Naive thymus-derived CD8-positive, alpha-beta T cell (primary cell): ENCODE data around the gene MAGEA11. TPM values are rescaled to one million over a fixed set of nuclear protein-coding genes. Genes with fewer than 3 reads are reported as not detected.
"Not testable (repeated sequence)": the region's sequence is repeated elsewhere in the genome, so short reads cannot be mapped to it uniquely, and the experiment has no call there.

Experiments used
- ATAC-seq, 2 donors: fragments of 150-1000 bp; cut with Tn5 transposase in 1 of 2; sonication (Bioruptor Pico), chemical (Tn5 transposase) in 1 of 2; 1 replicate in 1 of 2; 2 replicates in 1 of 2; pipeline ENCODE4 v1.10.0; 2021; ENCODE audit warnings: mild to moderate bottlenecking in 2 of 2, moderate library complexity in 2 of 2
- POLR2A ChIA-PET: fragments of 350-600 bp; sonication (Branson Sonifier 250); formaldehyde crosslinking; loops from one replicate; lab custom pipeline; 2021; ENCODE audit warnings: antibody characterized with exemption; lab: Charles Lee
- DNase-seq, 10 donors: peaks; one replicate each; pipeline versions ENCODE4 v3.0.0 to v3.0.0-alpha.2; 2020 to 2022
- H3K27ac Mint-ChIP-seq, 10 donors: one replicate each; pipeline ENCODE4 v1.8.0; 2020 to 2022; ENCODE audit warnings: mild to moderate bottlenecking in 10 of 10, mixed read lengths in 10 of 10, moderate library complexity in 4 of 10, inconsistent platforms in 1 of 10
- H3K27me3 Mint-ChIP-seq, 5 donors: one replicate each; pipeline ENCODE4 v1.8.0; 2021 to 2022; ENCODE audit warnings: mixed read lengths in 5 of 5
- H3K36me3 Mint-ChIP-seq, 3 donors: one replicate each; pipeline ENCODE4 v1.8.0; 2020 to 2022; ENCODE audit warnings: mixed read lengths in 3 of 3, mild to moderate bottlenecking in 2 of 3, inconsistent platforms in 1 of 3
- H3K4me1 Mint-ChIP-seq, 4 donors: one replicate each; pipeline ENCODE4 v1.8.0; 2021 to 2022; ENCODE audit warnings: mixed read lengths in 4 of 4
- H3K4me3 Mint-ChIP-seq, 10 donors: one replicate each; pipeline ENCODE4 v1.8.0; 2020 to 2022; ENCODE audit warnings: mild to moderate bottlenecking in 10 of 10, mixed read lengths in 10 of 10, moderate library complexity in 6 of 10, inconsistent platforms in 1 of 10
- H3K9me3 Mint-ChIP-seq, 9 donors: one replicate each; pipeline ENCODE4 v1.8.0; 2020 to 2022; ENCODE audit warnings: mixed read lengths in 9 of 9, mild to moderate bottlenecking in 3 of 9, inconsistent platforms in 1 of 9, moderate library complexity in 1 of 9
- polyA plus RNA-seq, 3 donors: library from polyadenylated mRNA; unstranded; fragments of 300-500 nt; fragmentation: Illumina TruSeq; gene quantifications; one replicate each; pipeline ENCODE4 v1.2.3, GENCODE V29; 2021
- total RNA-seq, 8 experiments: library from RNA in 2 of 8; stranded (reverse) in 2 of 8; gene quantifications; one replicate each; pipeline ENCODE4 v1.2.3 and lab custom pipeline; 2021 to 2026

The MAGEA11 gene
- total and polyA plus RNA-seq, 5 experiments from 2014 or later: not detected

DNA sequence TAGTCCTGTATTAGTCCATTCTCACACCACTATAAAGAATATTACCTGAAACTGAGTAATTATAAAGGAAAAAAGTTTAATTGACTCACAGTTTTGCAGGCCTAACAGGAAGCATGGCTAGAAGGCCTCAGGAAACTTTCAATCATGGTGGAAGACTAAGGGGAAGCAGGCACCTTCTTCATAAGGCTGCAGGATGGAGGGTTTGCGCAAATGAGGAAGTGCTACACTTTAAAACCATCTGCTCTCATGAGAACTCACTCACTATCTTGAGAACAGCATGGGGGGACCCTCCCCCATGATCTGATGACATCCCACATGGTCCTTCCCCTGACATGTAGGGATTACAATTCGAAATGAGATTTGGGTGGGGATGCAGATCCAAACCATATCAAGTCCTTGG is 12.1 kb upstream of the MAGEA11 start:
- no peaks in the 10 kb centered on the region for H3K4me1 Mint-ChIP-seq
- POLR2A ChIA-PET: no interaction called here

GRCh38 chrX:149704664-149705063 is 7.2 kb upstream of the MAGEA11 start:
- Mint-ChIP-seq H3K36me3 (no peaks in the 10 kb centered on the region), H3K4me3 (no peak overlapping the region), H3K27ac (no peak overlapping the region), H3K4me1 (no peaks in the 10 kb centered on the region), H3K9me3 (peaks cover 0 to 7% (median 0%) of the 10 kb centered on the region in 9 donors), H3K27me3 (peaks cover 0 to 8% (median 0%) of the 10 kb centered on the region in 5 donors)
- ATAC-seq (no peak), DNase-seq (no peak)
- POLR2A ChIA-PET: no interaction called here

More for the DNA sequence above, 12.1 kb upstream of the MAGEA11 start:
- Mint-ChIP-seq H3K36me3 (peaks cover 0 to 3% (median 0%) of the 10 kb centered on the region in 3 donors), H3K4me3 (no peak overlapping the region), H3K9me3 (peaks cover 0 to 7% (median 0%) of the 10 kb centered on the region in 9 donors), H3K27ac (no peak overlapping the region), H3K27me3 (peaks cover 0 to 20% (median 1%) of the 10 kb centered on the region in 5 donors)
- ATAC-seq (no peak), DNase-seq (no peak)

DNA sequence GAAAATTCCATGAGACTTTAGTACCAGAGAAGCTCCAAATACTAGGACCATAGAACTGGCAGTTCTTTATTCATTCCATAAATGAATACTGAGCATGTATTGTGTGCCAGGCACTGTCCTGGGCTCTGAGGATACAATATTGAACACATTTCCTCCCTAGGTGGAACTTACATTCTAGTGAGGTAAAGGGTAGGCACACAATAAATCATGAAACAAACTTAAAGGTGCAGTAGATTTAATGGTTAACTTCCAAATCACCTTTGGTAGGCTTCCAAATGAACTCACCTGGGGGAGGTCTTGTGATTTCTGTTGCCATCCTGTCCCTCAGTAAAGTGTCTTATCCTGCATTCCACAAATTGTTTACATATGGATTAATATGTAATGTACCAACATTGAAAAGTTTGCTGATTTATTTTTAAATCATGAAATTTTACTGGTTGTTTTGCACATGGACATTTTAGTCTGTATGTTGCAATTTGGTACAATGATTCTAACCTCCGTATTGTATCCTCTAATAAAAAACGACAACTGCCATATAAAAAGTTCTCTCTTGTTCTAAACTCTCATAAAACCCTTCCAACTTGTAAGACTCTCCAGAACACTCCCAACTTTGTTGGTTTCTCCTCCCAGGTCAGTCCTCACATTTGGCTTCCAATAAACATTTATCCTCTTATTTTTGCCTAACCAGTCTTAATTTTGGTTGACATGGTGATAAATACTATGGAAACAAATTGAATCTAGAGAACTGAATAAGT is 4.5 kb upstream of the MAGEA11 start:
- no peak for ATAC-seq
- no peaks in the 10 kb centered on the region for H3K4me1 Mint-ChIP-seq
- DNase-seq: no peak
- peaks cover 0 to 3% (median 0%) of the 10 kb centered on the region in 9 donors for H3K9me3 Mint-ChIP-seq
- H3K36me3 Mint-ChIP-seq: no peaks in the 10 kb centered on the region
- H3K27ac Mint-ChIP-seq: no peak overlapping the region
- POLR2A ChIA-PET: no interaction called here
- H3K27me3 Mint-ChIP-seq: peaks cover 0 to 8% (median 0%) of the 10 kb centered on the region in 5 donors
- H3K4me3 Mint-ChIP-seq: no peak overlapping the region

DNA sequence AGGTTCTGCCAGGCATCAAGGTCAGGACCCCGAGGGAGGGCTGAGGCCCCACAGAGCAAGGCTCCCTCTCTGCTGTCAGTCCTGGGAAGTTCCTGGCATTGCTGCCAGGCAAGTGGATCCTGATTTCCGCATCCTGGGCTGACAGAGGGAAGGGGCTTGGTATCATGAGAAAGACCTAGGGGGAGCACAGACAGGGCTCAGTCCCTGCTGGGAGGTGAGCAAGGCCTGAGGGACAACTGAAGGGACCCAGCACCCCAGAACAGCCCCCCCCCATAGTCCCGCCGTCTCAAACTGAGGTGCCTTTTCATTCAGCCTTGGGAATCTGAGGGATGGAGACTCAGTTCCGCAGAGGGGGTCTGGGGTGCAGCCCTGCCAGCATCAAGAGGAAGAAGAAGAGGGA is 971 bp downstream of the MAGEA11 start:
- no peak overlapping the region for H3K4me3 Mint-ChIP-seq
- DNase-seq (no peak), ATAC-seq (no peak)
- no peaks in the 10 kb centered on the region for H3K4me1 Mint-ChIP-seq
- H3K9me3 Mint-ChIP-seq: no peaks in the 10 kb centered on the region
- H3K27ac Mint-ChIP-seq: no peak overlapping the region
- no peaks in the 10 kb centered on the region for H3K36me3 Mint-ChIP-seq
- POLR2A ChIA-PET: no interaction called here
- no peaks in the 10 kb centered on the region for H3K27me3 Mint-ChIP-seq

- Mint-ChIP-seq H3K27ac (no peak overlapping the region), H3K4me3 (no peak overlapping the region), H3K4me1 (no peaks in the 10 kb centered on the region)
Observed at GRCh38 chrX:149713279-149714050, 1.6 kb downstream of the MAGEA11 start.

GRCh38 chrX:149715468-149715867 is 3.6 kb downstream of the MAGEA11 start:
- no peaks in the 10 kb centered on the region for H3K36me3 Mint-ChIP-seq
- ATAC-seq (no peak), DNase-seq (no peak)
- H3K4me1 Mint-ChIP-seq: no peaks in the 10 kb centered on the region
- no peak overlapping the region for H3K4me3 Mint-ChIP-seq
- no peak overlapping the region for H3K27ac Mint-ChIP-seq
- POLR2A ChIA-PET: no interaction called here
- H3K9me3 Mint-ChIP-seq: no peaks in the 10 kb centered on the region
- H3K27me3 Mint-ChIP-seq: no peaks in the 10 kb centered on the region

More at GRCh38 chrX:149713279-149714050, 1.6 kb downstream of the MAGEA11 start:
- POLR2A ChIA-PET: no interaction called here
- no peak for ATAC-seq
- no peak for DNase-seq
- no peaks in the 10 kb centered on the region for H3K9me3 Mint-ChIP-seq
- H3K36me3 Mint-ChIP-seq: no peaks in the 10 kb centered on the region
- no peaks in the 10 kb centered on the region for H3K27me3 Mint-ChIP-seq

- DNase-seq: no peak
- POLR2A ChIA-PET: no interaction called here
- no peaks in the 10 kb centered on the region for H3K27me3 Mint-ChIP-seq
- no peaks in the 10 kb centered on the region for H3K36me3 Mint-ChIP-seq
- no peaks in the 10 kb centered on the region for H3K4me1 Mint-ChIP-seq
- no peak overlapping the region for H3K4me3 Mint-ChIP-seq
- no peak overlapping the region for H3K27ac Mint-ChIP-seq
- no peaks in the 10 kb centered on the region for H3K9me3 Mint-ChIP-seq
- no peak for ATAC-seq
Observed at GRCh38 chrX:149716632-149717031, 4.8 kb downstream of the MAGEA11 start.

DNA sequence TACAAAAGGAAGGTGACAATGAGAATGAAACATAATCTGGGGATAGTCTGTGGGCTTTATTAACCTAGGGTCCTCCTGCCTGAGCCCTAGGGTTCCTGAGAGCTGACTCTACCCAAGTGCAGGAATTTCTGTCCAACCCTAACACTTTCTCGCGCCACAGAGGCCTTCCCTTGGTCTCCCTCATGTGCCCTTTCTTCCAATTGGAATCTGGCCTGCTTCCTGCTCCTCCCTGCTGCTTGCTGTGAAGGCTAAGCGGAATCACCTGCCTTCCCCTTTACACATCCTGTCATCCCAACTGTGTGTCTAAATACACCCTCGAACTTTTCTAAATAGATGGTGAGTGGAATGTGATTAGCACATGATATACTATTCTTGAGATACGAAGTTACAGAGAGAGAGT is 5.9 kb downstream of the MAGEA11 start:
- DNase-seq (no peak), ATAC-seq (no peak)
- Mint-ChIP-seq H3K4me1 (no peaks in the 10 kb centered on the region), H3K27me3 (no peaks in the 10 kb centered on the region), H3K27ac (no peak overlapping the region), H3K4me3 (no peak overlapping the region), H3K9me3 (no peaks in the 10 kb centered on the region), H3K36me3 (no peaks in the 10 kb centered on the region)
- POLR2A ChIA-PET: no interaction called here

DNA sequence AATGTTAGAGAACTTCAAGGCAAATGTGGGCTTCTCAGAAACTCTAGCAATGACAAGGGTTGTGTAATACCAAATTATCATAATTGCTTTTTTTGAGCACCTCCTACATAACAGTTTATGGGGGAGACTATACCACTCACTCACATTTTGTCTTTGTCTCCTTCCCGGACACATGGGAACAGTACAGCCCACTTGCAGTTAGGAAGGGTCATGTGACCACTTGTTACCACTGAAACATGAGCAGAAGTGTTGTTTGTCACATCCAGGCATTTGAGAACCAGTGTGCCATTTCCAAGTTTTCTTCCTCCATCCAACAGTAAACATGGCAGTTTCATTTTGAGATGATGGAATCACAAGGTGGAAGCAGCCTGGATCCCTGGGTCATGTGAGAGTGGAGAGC is 6.9 kb downstream of the MAGEA11 start:
- POLR2A ChIA-PET: no interaction called here
- Mint-ChIP-seq H3K27ac (no peak overlapping the region), H3K36me3 (no peaks in the 10 kb centered on the region), H3K9me3 (no peaks in the 10 kb centered on the region), H3K4me1 (no peaks in the 10 kb centered on the region), H3K27me3 (no peaks in the 10 kb centered on the region), H3K4me3 (no peak overlapping the region)
- no peak for DNase-seq
- no peak for ATAC-seq

- no peaks in the 10 kb centered on the region for H3K27me3 Mint-ChIP-seq
- no peaks in the 10 kb centered on the region for H3K36me3 Mint-ChIP-seq
- no peak overlapping the region for H3K4me3 Mint-ChIP-seq
- POLR2A ChIA-PET: no interaction called here
- DNase-seq: no peak
- H3K27ac Mint-ChIP-seq: no peak overlapping the region
- no peak for ATAC-seq
- H3K9me3 Mint-ChIP-seq: no peaks in the 10 kb centered on the region
- H3K4me1 Mint-ChIP-seq: no peaks in the 10 kb centered on the region
Observed at GRCh38 chrX:149720021-149720689, 8.3 kb downstream of the MAGEA11 start.

DNA sequence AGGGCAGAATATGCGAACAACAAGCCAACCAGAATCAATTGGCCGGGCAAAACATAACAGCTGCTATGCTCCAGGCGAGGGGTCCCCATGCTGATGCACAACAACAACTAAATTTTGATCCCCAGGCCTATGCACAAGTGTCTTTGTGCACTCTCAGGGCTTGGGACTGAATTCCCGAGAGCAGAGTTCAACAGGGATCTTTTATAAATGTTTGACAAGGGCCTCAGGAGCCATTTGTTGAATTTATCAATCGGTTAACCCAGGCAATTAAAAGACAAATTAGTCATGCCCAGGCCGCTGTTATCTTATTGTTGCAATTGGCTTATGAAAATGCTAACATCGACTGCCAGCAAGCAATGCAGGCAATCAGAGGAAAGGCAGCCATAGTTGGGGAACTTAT is 9.4 kb downstream of the MAGEA11 start:
- H3K27me3 Mint-ChIP-seq, H3K4me1 Mint-ChIP-seq, H3K36me3 Mint-ChIP-seq, H3K9me3 Mint-ChIP-seq, ATAC-seq, H3K4me3 Mint-ChIP-seq, DNase-seq, H3K27ac Mint-ChIP-seq, POLR2A ChIA-PET: not testable (repeated sequence)

DNA sequence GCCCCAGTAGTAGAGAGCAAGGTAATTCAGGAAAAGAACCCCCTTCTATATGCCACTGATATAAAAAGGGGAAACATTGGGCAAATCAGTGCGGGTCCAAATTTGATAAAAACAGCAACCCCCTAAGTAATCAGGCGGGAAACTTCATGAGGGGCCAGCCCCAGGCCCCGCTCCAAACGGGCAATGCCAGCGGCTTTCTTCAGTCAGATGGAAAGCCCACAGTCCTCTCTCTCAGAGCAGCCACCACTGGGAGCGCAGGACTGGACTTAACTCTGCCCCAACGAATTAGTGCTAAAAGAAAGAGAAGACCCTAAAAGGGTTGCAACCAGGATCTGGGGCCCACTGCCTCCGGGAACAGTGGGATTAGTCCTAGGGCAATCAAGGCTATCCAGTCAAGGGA is 9.9 kb downstream of the MAGEA11 start:
- ATAC-seq: no peak
- Mint-ChIP-seq H3K27me3 (no peaks in the 10 kb centered on the region), H3K4me3 (no peak overlapping the region), H3K27ac (no peak overlapping the region), H3K4me1 (no peaks in the 10 kb centered on the region), H3K9me3 (no peaks in the 10 kb centered on the region), H3K36me3 (no peaks in the 10 kb centered on the region)
- POLR2A ChIA-PET: no interaction called here
- no peak for DNase-seq

DNA sequence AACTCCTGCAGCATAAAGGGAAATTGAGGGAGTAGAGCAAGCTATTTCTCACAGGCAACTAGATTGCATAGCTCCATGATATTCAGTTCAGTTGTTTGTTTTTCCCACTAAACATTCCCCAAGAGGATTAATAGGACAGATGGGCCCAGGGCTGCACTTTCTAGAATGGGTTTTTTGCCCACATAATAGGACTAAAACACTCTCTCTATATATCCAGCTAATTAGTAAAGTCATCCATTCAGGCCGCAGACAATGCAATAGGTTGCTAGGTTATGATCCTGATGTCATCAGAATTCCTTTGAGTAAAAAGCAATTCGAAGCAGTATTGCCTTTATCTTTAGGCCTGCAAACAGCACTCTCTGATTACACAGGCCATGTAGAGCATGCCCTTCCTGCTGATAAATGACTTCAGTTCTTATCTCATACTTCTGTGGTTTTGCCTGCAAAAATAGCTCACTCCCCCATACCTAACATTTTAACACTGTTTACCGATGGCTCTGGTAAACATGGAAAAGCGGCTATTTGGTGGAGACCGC is 11.8 kb downstream of the MAGEA11 start:
- POLR2A ChIA-PET, ATAC-seq, DNase-seq, H3K27ac Mint-ChIP-seq, H3K36me3 Mint-ChIP-seq, H3K4me3 Mint-ChIP-seq, H3K27me3 Mint-ChIP-seq, H3K4me1 Mint-ChIP-seq, H3K9me3 Mint-ChIP-seq: not testable (repeated sequence)
